H1 (cell line): ENCODE data around the gene NEK3. TPM values are rescaled to one million over a fixed set of nuclear protein-coding genes. Genes with fewer than 3 reads are reported as not detected.

Experiments used
- CTCF ChIA-PET: fragments of 300-600 bp; sonication (Branson Sonifier 250); formaldehyde crosslinking; loops from one replicate; lab custom pipeline; 2021; ENCODE audit not compliant: partially characterized antibody; lab: Charles Lee
- POLR2A ChIA-PET: fragments of 300-600 bp; sonication (Branson Sonifier 250); formaldehyde crosslinking; loops from one replicate; lab custom pipeline; 2021; ENCODE audit warnings: inconsistent platforms; ENCODE audit not compliant: partially characterized antibody; lab: Charles Lee
- DNase-seq, 2 experiments: peaks; one replicate each; pipeline versions ENCODE4 v3.0.0 to v3.0.0-alpha.2; 2010 to 2022; ENCODE audit warnings: low spot score in 2 of 2, low read depth in 1 of 2, mixed read lengths in 1 of 2
- FAIRE-seq: peaks from 2 replicates; lab custom pipeline; 2011; peaks lifted over from hg19 to GRCh38; lab: Jason Lieb, UNC
- H2AFZ ChIP-seq: 2 replicates; pipeline ENCODE4 v1.8.1; 2012; ENCODE audit warnings: low read length, inconsistent platforms
- H2AK5ac ChIP-seq: 2 replicates; pipeline ENCODE4 v1.6.1; 2013; ENCODE audit warnings: low read depth, low read length
- H2BK120ac ChIP-seq: replicated peaks from 2 replicates; pipeline ENCODE3; 2013; ENCODE audit warnings: low read depth, low read length, inconsistent platforms
- H2BK12ac ChIP-seq: 2 replicates; pipeline ENCODE4 v1.6.1; 2013; ENCODE audit warnings: low read depth, low read length
- H2BK15ac ChIP-seq: 2 replicates; pipeline ENCODE4 v1.6.1; 2013; ENCODE audit warnings: low read length
- H2BK20ac ChIP-seq: 2 replicates; pipeline ENCODE4 v1.6.1; 2013; ENCODE audit warnings: low read length
- H2BK5ac ChIP-seq: 2 replicates; pipeline ENCODE4 v1.6.1; 2013; ENCODE audit warnings: low read depth, low read length
- H3K14ac ChIP-seq: 2 replicates; pipeline ENCODE4 v1.6.1; 2013; ENCODE audit warnings: inconsistent platforms; ENCODE audit not compliant: insufficient read length
- H3K18ac ChIP-seq: 2 replicates; pipeline ENCODE4 v1.6.1; 2013; ENCODE audit warnings: low read length; ENCODE audit errors: extremely low read depth
- H3K23ac ChIP-seq: 2 replicates; pipeline ENCODE4 v1.6.1; 2013; ENCODE audit warnings: inconsistent platforms; ENCODE audit not compliant: insufficient read length
- H3K23me2 ChIP-seq: 2 replicates; pipeline ENCODE4 v1.6.1; 2013; ENCODE audit warnings: low read depth, low read length
- H3K27ac ChIP-seq: 2 replicates; pipeline ENCODE4 v1.6.1; 2011; ENCODE audit warnings: low read depth, low read length, inconsistent platforms
- H3K27me3 ChIP-seq, 4 experiments: replicated peaks in 1 of 4; 1 replicate in 1 of 4; 2 replicates in 3 of 4; pipeline versions ENCODE4 v1.6.1 to v1.8.1; 2011 to 2013; ENCODE audit warnings: low read length in 3 of 4, mild to moderate bottlenecking in 3 of 4, inconsistent platforms in 2 of 4, mixed read lengths in 2 of 4, moderate library complexity in 1 of 4; ENCODE audit not compliant: control insufficient read depth in 3 of 4, insufficient read depth in 3 of 4; ENCODE audit errors: extremely low read depth in 1 of 4
- H3K36me3 ChIP-seq, 4 experiments: 2 replicates each; pipeline versions ENCODE4 v1.6.1 to v1.8.1; 2011 to 2013; ENCODE audit warnings: mild to moderate bottlenecking in 4 of 4, low read length in 3 of 4, moderate library complexity in 2 of 4, control low read depth in 1 of 4, inconsistent platforms in 1 of 4; ENCODE audit not compliant: insufficient read depth in 4 of 4, control insufficient read depth in 2 of 4
- H3K4ac ChIP-seq: replicated peaks from 2 replicates; pipeline ENCODE3; 2013; ENCODE audit warnings: low read length, low read depth, mixed read lengths, inconsistent platforms; ENCODE audit not compliant: insufficient read length
- H3K4me1 ChIP-seq, 4 experiments: replicated peaks in 1 of 4; 1 replicate in 1 of 4; 2 replicates in 3 of 4; pipeline versions ENCODE4 v1.6.1 to v1.8.1; 2011 to 2013; ENCODE audit warnings: low read length in 3 of 4, inconsistent platforms in 2 of 4, mixed read lengths in 1 of 4; ENCODE audit not compliant: insufficient read depth in 4 of 4, control insufficient read depth in 3 of 4
- H3K4me2 ChIP-seq, 2 experiments: 2 replicates each; pipeline versions ENCODE4 v1.6.1 to v1.8.1; 2011 to 2013; ENCODE audit warnings: low read depth in 2 of 2, low read length in 2 of 2, control low read depth in 1 of 2, inconsistent platforms in 1 of 2, mild to moderate bottlenecking in 1 of 2; ENCODE audit not compliant: insufficient read depth in 1 of 2
- H3K4me3 ChIP-seq, 4 experiments: fragments of 200-600, 300-600 bp in 1 of 4; sonication (generic), shearing (Covaris generic), sonication (Bioruptor Twin) in 1 of 4; 2 replicates each; pipeline versions ENCODE4 v1.5.1 to v1.8.1; 2011 to 2016; ENCODE audit warnings: low read length in 4 of 4, low read depth in 3 of 4, control low read depth in 2 of 4, inconsistent platforms in 2 of 4, mild to moderate bottlenecking in 2 of 4, mixed read lengths in 1 of 4, moderate library complexity in 1 of 4; ENCODE audit not compliant: insufficient read depth in 2 of 4; ENCODE audit errors: extremely low read depth in 1 of 4
- H3K56ac ChIP-seq: replicated peaks from 2 replicates; pipeline ENCODE3; 2013; ENCODE audit warnings: low read depth, mild to moderate bottlenecking, mixed read lengths, low read length, inconsistent platforms; ENCODE audit not compliant: insufficient read length
- H3K79me1 ChIP-seq: 2 replicates; pipeline ENCODE4 v1.6.1; 2013; ENCODE audit warnings: low read depth, low read length, control low read depth
- H3K79me2 ChIP-seq, 2 experiments: 2 replicates each; pipeline versions ENCODE4 v1.6.1 to v1.8.1; 2012 to 2013; ENCODE audit warnings: low read length in 2 of 2, mild to moderate bottlenecking in 2 of 2, inconsistent platforms in 1 of 2; ENCODE audit not compliant: insufficient read depth in 2 of 2, control insufficient read depth in 1 of 2
- H3K9ac ChIP-seq, 4 experiments: replicated peaks in 1 of 4; 1 replicate in 1 of 4; 2 replicates in 3 of 4; pipeline versions ENCODE4 v1.6.1 to v1.8.1; 2011 to 2013; ENCODE audit warnings: low read depth in 3 of 4, low read length in 3 of 4, control low read depth in 2 of 4, mild to moderate bottlenecking in 2 of 4, moderate library complexity in 2 of 4, inconsistent platforms in 1 of 4; ENCODE audit errors: extremely low read depth in 1 of 4
- H3K9me3 ChIP-seq, 2 experiments: 2 replicates each; pipeline versions ENCODE4 v1.6.1 to v1.8.1; 2012 to 2013; ENCODE audit warnings: mild to moderate bottlenecking in 2 of 2, moderate library complexity in 2 of 2, control low read depth in 1 of 2, inconsistent platforms in 1 of 2, low read depth in 1 of 2, low read length in 1 of 2, mixed read lengths in 1 of 2; ENCODE audit not compliant: insufficient read depth in 2 of 2
- H4K20me1 ChIP-seq, 2 experiments: replicated peaks in 1 of 2; 2 replicates each; pipeline versions ENCODE3 to v1.8.1; 2011 to 2013; ENCODE audit warnings: inconsistent platforms in 2 of 2, low read length in 2 of 2, mild to moderate bottlenecking in 1 of 2; ENCODE audit not compliant: insufficient read depth in 2 of 2, control insufficient read depth in 1 of 2
- H4K5ac ChIP-seq: 2 replicates; pipeline ENCODE4 v1.6.1; 2013; ENCODE audit warnings: low read length, low read depth, mixed read lengths, inconsistent platforms; ENCODE audit not compliant: insufficient read length
- H4K8ac ChIP-seq: 2 replicates; pipeline ENCODE4 v1.8.0; 2013; ENCODE audit warnings: mild to moderate bottlenecking, moderate library complexity, low read length, inconsistent platforms; ENCODE audit not compliant: insufficient read depth; ENCODE audit errors: extremely low read depth
- H4K91ac ChIP-seq: replicated peaks from 2 replicates; pipeline ENCODE3; 2013; ENCODE audit warnings: low read length, mixed read lengths, inconsistent platforms; ENCODE audit not compliant: insufficient read length
- ASH2L ChIP-seq: fragments of 200-600, 300-600 bp; sonication (generic); IDR thresholded peaks from one replicate; pipeline ENCODE4 v1.7.1; 2017; ENCODE audit warnings: low read length
- BRCA1 ChIP-seq: IDR thresholded peaks from 2 replicates; pipeline ENCODE4 v1.6.1; 2012; ENCODE audit warnings: low read depth, low read length, improper control_type of control experiment
- CTBP2 ChIP-seq: IDR thresholded peaks from 2 replicates; pipeline ENCODE4 v1.7.0; 2011; ENCODE audit warnings: borderline replicate concordance, mild to moderate bottlenecking, moderate library complexity, mixed read lengths, low read length; ENCODE audit not compliant: insufficient read depth, insufficient read length
- EGR1 ChIP-seq: IDR thresholded peaks from 2 replicates; pipeline ENCODE4 v1.6.1; 2011; ENCODE audit warnings: low read depth, low read length, borderline replicate concordance
- GTF2F1 ChIP-seq: IDR thresholded peaks from 2 replicates; pipeline ENCODE4 v1.6.1; 2012; ENCODE audit warnings: low read depth, low read length, improper control_type of control experiment, borderline replicate concordance
- JUN ChIP-seq: IDR thresholded peaks from 2 replicates; pipeline ENCODE4 v1.6.1; 2011; ENCODE audit warnings: low read depth, mild to moderate bottlenecking, improper control_type of control experiment, low read length
- NANOG ChIP-seq: IDR thresholded peaks from 2 replicates; pipeline ENCODE4 v1.6.1; 2011; ENCODE audit warnings: low read length, low read depth, mild to moderate bottlenecking, inconsistent platforms; ENCODE audit not compliant: insufficient read depth, poor library complexity, severe bottlenecking
- RNF2 ChIP-seq: fragments of 200-900, 300-1000 bp; sonication (generic); IDR thresholded peaks from 2 replicates; pipeline ENCODE4 v1.7.1; 2016; ENCODE audit warnings: borderline replicate concordance, low read depth, mild to moderate bottlenecking, antibody characterized with exemption, low read length; ENCODE audit not compliant: poor library complexity, severe bottlenecking; ENCODE audit errors: missing control alignments
- SP2 ChIP-seq: IDR thresholded peaks from 2 replicates; pipeline ENCODE4 v1.6.1; 2012; ENCODE audit warnings: mild to moderate bottlenecking, low read length, inconsistent platforms
- YY1 ChIP-seq: IDR thresholded peaks from 2 replicates; pipeline ENCODE4 v1.6.1; 2011; ENCODE audit warnings: low read depth, mild to moderate bottlenecking, low read length
- WGBS, 2 experiments: shearing (Covaris generic) in 1 of 2; methylation state at CpG; one replicate each; pipeline versions ENCODE4 v1.1.6 to v1.1.7; 2013 to 2015; ENCODE audit warnings: low lambda C conversion rate in 2 of 2, mixed read lengths in 2 of 2, inconsistent platforms in 1 of 2, low coverage in 1 of 2, missing lambda C conversion rate in 1 of 2; ENCODE audit not compliant: insufficient replicate concordance in 2 of 2, insufficient coverage in 1 of 2, insufficient read length in 1 of 2; ENCODE audit errors: extremely low coverage in 1 of 2, missing lambda C conversion rate in 1 of 2; 5-methylcytosine and 5-hydroxymethylcytosine counted together
- polyA plus RNA-seq, 7 experiments: library from polyadenylated mRNA; depleted of rRNA in 3 of 7; stranded (reverse) in 5 of 7; unstranded in 2 of 7; fragments of >200 nt in 5 of 7; fragments of 200-250 nt in 2 of 7; gene quantifications; 1 replicate in 5 of 7; 2 replicates in 1 of 7; 4 replicates in 1 of 7; pipeline versions ENCODE4 v1.2.1 to v1.2.3, GENCODE V29; 2011 to 2013; ENCODE audit warnings: missing spikeins in 2 of 7, mixed read lengths in 2 of 7
- total RNA-seq: library from RNA; stranded (reverse); fragmentation: NEBNext Ultra II Directional; extraction: Animal tissue kit (Norgen Biotek cat#: 25700); gene quantifications from 2 replicates; pipeline ENCODE4 v1.2.1, GENCODE V29; 2021
- TF ChIP-seq, protein P1 (sequence below): IDR thresholded peaks from 2 replicates; pipeline ENCODE4 v1.6.1; 2011; ENCODE audit warnings: low read depth, mild to moderate bottlenecking, low read length; ENCODE audit not compliant: insufficient read depth

Gene NEK3
- total and polyA plus RNA-seq, 2 of the 8 experiments (the other 6 are each of a cell fraction or from before 2014, with no cell fraction given): 11.4 to 26.0 TPM

- no peak overlapping the region for H3K18ac ChIP-seq
Measured at GRCh38 chr13:52179925-52180324, 20.5 kb upstream of the NEK3 start.

More at GRCh38 chr13:52179925-52180324, 20.5 kb upstream of the NEK3 start:
- Histone ChIP-seq H2AFZ (no peak overlapping the region), H3K4me3 (no peak overlapping the region), H3K23ac (no peak overlapping the region), H2BK12ac (no peak overlapping the region), H3K27ac (no peak overlapping the region), H3K9me3 (no peaks in the 10 kb centered on the region), H4K20me1 (no peaks in the 10 kb centered on the region), H4K5ac (no peak overlapping the region), H4K91ac (no peak overlapping the region), H3K56ac (no peak overlapping the region), H2BK120ac (no peak overlapping the region), H3K36me3 (peaks cover 5 to 32% (median 15%) of the 10 kb centered on the region in 4 experiments; a peak in 7 of 8 replicates), H3K79me2 (no peaks in the 10 kb centered on the region), H2BK5ac (no peak overlapping the region), H3K4me1 (no peaks in the 10 kb centered on the region), H4K8ac (no peak overlapping the region), H3K79me1 (no peaks in the 10 kb centered on the region), H3K23me2 (no peaks in the 10 kb centered on the region), H3K4ac (no peak overlapping the region), H2BK20ac (no peak overlapping the region), H3K4me2 (no peak overlapping the region), H2BK15ac (no peak overlapping the region), H3K27me3 (no peaks in the 10 kb centered on the region), H2AK5ac (no peak overlapping the region), H3K9ac (no peak overlapping the region), H3K14ac (no peak overlapping the region)
- ChIA-PET CTCF (no interaction called here), POLR2A (no interaction called here)
- TF ChIP-seq BRCA1 (no peak), ASH2L (no peak), EGR1 (no peak), GTF2F1 (no peak), NANOG (no peak), SP2 (no peak), RNF2 (no peak), CTBP2 (no peak), YY1 (no peak), JUN (no peak)
- TF ChIP-seq, protein P1, sequence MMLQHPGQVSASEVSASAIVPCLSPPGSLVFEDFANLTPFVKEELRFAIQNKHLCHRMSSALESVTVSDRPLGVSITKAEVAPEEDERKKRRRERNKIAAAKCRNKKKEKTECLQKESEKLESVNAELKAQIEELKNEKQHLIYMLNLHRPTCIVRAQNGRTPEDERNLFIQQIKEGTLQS: no peak
- DNase-seq (no peak), FAIRE-seq (no peak)
- 85% methylated on average over 2 of the region's 2 CpGs; no CpG with 5 or more reads in 1 of the 2 experiments for WGBS, 2 experiments
